ENCODE results near the gene MAML2. TPM values are rescaled to one million over a fixed set of nuclear protein-coding genes. Genes with fewer than 3 reads are reported as not detected.

The MAML2 gene
- total and polyA plus RNA-seq, 2 of the 13 experiments (the other 11 are each of a cell fraction or from before 2014, with no cell fraction given): 2.3 to 25.9 TPM

DNA sequence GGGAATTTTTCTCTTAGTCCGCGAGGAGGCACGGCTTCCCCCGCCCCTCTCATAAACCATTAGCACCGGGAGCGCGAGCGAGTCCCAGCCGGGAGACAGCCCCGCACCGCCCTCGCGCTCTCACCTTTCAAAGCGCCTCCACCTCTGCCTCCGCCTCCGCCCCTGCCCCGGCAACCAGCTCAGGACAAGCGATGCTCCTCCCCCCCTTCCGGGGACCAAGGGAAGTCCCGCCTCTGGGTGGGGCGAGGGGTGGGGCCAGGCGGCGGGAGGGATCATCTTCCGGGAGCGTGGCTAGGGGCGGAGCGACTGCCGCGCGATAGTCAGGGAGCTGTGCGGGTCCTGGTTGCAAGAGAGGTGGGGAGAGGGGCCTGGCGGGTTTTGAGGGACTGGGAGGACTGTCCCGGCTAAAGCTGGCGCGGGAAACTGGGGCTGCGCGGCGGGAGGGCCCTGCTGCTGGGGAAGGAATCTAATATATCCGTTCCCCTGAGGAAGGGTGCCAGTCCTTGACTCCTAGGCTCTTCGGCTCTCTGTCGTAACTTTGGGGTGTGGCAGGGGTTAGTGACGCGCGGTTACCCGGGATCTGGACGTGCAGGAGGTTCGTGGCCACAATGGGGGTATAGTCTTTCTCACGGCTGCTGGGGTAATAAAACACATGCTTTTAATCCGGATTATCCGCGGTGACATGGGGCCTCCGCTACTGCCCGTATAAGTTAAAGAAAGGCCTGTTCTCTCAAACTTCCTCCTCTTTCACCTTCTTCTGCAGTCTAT, 46.9 kb upstream of the MAML2 start, which contains the start of the genes CCDC82 and JRKL (continued):
- TF ChIP-seq, protein P1, sequence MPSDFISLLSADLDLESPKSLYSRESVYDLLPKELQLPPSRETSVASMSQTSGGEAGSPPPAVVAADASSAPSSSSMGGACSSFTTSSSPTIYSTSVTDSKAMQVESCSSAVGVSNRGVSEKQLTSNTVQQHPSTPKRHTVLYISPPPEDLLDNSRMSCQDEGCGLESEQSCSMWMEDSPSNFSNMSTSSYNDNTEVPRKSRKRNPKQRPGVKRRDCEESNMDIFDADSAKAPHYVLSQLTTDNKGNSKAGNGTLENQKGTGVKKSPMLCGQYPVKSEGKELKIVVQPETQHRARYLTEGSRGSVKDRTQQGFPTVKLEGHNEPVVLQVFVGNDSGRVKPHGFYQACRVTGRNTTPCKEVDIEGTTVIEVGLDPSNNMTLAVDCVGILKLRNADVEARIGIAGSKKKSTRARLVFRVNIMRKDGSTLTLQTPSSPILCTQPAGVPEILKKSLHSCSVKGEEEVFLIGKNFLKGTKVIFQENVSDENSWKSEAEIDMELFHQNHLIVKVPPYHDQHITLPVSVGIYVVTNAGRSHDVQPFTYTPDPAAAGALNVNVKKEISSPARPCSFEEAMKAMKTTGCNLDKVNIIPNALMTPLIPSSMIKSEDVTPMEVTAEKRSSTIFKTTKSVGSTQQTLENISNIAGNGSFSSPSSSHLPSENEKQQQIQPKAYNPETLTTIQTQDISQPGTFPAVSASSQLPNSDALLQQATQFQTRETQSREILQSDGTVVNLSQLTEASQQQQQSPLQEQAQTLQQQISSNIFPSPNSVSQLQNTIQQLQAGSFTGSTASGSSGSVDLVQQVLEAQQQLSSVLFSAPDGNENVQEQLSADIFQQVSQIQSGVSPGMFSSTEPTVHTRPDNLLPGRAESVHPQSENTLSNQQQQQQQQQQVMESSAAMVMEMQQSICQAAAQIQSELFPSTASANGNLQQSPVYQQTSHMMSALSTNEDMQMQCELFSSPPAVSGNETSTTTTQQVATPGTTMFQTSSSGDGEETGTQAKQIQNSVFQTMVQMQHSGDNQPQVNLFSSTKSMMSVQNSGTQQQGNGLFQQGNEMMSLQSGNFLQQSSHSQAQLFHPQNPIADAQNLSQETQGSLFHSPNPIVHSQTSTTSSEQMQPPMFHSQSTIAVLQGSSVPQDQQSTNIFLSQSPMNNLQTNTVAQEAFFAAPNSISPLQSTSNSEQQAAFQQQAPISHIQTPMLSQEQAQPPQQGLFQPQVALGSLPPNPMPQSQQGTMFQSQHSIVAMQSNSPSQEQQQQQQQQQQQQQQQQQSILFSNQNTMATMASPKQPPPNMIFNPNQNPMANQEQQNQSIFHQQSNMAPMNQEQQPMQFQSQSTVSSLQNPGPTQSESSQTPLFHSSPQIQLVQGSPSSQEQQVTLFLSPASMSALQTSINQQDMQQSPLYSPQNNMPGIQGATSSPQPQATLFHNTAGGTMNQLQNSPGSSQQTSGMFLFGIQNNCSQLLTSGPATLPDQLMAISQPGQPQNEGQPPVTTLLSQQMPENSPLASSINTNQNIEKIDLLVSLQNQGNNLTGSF (CRISPR knock-in tag; IDR thresholded peaks at IDR 0.05): peak; percentile 76
- TF ChIP-seq ZNF891 (CRISPR knock-in tag; IDR thresholded peaks at IDR 0.05) (peak; percentile 42; the same call in 1 of the 2 replicates), PHB2 (IDR thresholded peaks at IDR 0.05; ENCODE audit: partially characterized antibody) (no peak), ZFP1 (CRISPR knock-in tag; IDR thresholded peaks at IDR 0.05) (no peak; the same call in 1 of the 2 replicates), KLF16 (CRISPR knock-in tag; IDR thresholded peaks at IDR 0.05) (peak in 1 of 2 experiments; percentile 78; a peak in 2 of 4 replicates), ZNF816 (CRISPR knock-in tag; IDR thresholded peaks at IDR 0.05; ENCODE audit: borderline replicate concordance) (peak; percentile 98), ZNF629 (CRISPR knock-in tag; conservative IDR thresholded peaks at IDR 0.05) (no peak), SP140L (CRISPR knock-in tag; IDR thresholded peaks at IDR 0.05; ENCODE audit: borderline replicate concordance) (no peak), KAT2B (IDR thresholded peaks at IDR 0.05; ENCODE audit: borderline replicate concordance, low read depth, low read length) (no peak), SRSF4 (IDR thresholded peaks at IDR 0.05; ENCODE audit: low read depth, low read length, poor library complexity, severe bottlenecking) (no peak), TSC22D2 (CRISPR knock-in tag; IDR thresholded peaks at IDR 0.05; ENCODE audit: borderline replicate concordance) (no peak), RBM22 (optimal IDR thresholded peaks at IDR 0.05; ENCODE audit: low read length) (no peak), ZNF878 (CRISPR knock-in tag; IDR thresholded peaks at IDR 0.05) (peak; percentile 64; the same call in 1 of the 2 replicates), RFX1 (IDR thresholded peaks at IDR 0.05) (no peak)
- TF ChIP-seq, protein P2, sequence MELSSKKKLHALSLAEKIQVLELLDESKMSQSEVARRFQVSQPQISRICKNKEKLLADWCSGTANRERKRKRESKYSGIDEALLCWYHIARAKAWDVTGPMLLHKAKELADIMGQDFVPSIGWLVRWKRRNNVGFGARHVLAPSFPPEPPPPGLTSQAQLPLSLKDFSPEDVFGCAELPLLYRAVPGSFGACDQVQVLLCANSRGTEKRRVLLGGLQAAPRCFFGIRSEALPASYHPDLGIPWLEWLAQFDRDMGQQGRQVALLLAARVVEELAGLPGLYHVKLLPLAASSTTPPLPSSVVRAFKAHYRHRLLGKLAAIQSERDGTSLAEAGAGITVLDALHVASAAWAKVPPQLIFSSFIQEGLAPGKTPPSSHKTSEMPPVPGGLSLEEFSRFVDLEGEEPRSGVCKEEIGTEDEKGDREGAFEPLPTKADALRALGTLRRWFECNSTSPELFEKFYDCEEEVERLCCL (CRISPR knock-in tag; IDR thresholded peaks at IDR 0.05; ENCODE audit: borderline replicate concordance): 0 out of 2 replicates have a peak, but pooled peaks have one; percentile 51
- TF ChIP-seq, protein P3, sequence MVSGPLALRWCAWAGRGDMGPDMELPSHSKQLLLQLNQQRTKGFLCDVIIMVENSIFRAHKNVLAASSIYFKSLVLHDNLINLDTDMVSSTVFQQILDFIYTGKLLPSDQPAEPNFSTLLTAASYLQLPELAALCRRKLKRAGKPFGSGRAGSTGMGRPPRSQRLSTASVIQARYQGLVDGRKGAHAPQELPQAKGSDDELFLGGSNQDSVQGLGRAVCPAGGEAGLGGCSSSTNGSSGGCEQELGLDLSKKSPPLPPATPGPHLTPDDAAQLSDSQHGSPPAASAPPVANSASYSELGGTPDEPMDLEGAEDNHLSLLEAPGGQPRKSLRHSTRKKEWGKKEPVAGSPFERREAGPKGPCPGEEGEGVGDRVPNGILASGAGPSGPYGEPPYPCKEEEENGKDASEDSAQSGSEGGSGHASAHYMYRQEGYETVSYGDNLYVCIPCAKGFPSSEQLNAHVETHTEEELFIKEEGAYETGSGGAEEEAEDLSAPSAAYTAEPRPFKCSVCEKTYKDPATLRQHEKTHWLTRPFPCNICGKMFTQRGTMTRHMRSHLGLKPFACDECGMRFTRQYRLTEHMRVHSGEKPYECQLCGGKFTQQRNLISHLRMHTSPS (CRISPR knock-in tag; IDR thresholded peaks at IDR 0.05; ENCODE audit: low read depth): no peak; the same call in 1 of the 2 replicates
- TF ChIP-seq, protein P4, sequence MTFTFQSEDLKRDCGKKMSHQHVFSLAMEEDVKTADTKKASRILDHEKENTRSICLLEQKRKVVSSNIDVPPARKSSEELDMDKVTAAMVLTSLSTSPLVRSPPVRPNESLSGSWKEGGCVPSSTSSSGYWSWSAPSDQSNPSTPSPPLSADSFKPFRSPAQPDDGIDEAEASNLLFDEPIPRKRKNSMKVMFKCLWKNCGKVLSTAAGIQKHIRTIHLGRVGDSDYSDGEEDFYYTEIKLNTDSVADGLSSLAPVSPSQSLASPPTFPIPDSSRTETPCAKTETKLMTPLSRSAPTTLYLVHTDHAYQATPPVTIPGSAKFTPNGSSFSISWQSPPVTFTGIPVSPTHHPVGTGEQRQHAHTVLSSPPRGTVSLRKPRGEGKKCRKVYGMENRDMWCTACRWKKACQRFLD (CRISPR knock-in tag; IDR thresholded peaks at IDR 0.05; ENCODE audit: borderline replicate concordance): peak; percentile 17; the same call in 1 of the 2 replicates
